HEK293 (cell line): ENCODE results near the gene CXCL3.

Source experiments
- CTCF ChIA-PET: fragments of 350-600 bp; formaldehyde crosslinking; extraction: SDS; loops from one replicate; lab custom pipeline; 2021; ENCODE audit warnings: antibody characterized with exemption; lab: Yijun Ruan, JAX
- POLR2A ChIA-PET: fragments of 300-600 bp; formaldehyde crosslinking; extraction: SDS; loops from one replicate; lab custom pipeline; 2020; ENCODE audit warnings: antibody characterized with exemption, inconsistent platforms; lab: Yijun Ruan, JAX
- H3K27ac ChIP-seq: fragments of 200-500 bp; sonication (Bioruptor generic); 2 replicates; pipeline ENCODE4 v1.5.1; 2014; ENCODE audit warnings: low read depth, low read length, control low read depth, inconsistent platforms; ENCODE audit errors: extremely low read depth
- H3K36me3 ChIP-seq, 2 experiments: fragments of 200-500 bp in 1 of 2; sonication (Bioruptor generic) in 1 of 2; 1 replicate in 1 of 2; 2 replicates in 1 of 2; pipeline ENCODE4 v1.5.1; 2014 to 2017; ENCODE audit warnings: inconsistent platforms in 2 of 2, low read length in 2 of 2; ENCODE audit not compliant: control insufficient read depth in 2 of 2, insufficient read depth in 1 of 2
- H3K4me1 ChIP-seq: fragments of 200-500 bp; sonication (Bioruptor generic); 2 replicates; pipeline ENCODE4 v1.5.1; 2014; ENCODE audit warnings: mild to moderate bottlenecking, low read length, inconsistent platforms; ENCODE audit not compliant: control insufficient read depth, insufficient read depth
- H3K4me3 ChIP-seq: 2 replicates; pipeline ENCODE4 v1.5.1; 2011; ENCODE audit warnings: low read depth, mild to moderate bottlenecking, control low read depth, low read length, moderate library complexity
- H3K9me3 ChIP-seq: fragments of 200-500 bp; sonication (Bioruptor generic); 2 replicates; pipeline ENCODE4 v1.5.1; 2014; ENCODE audit warnings: low read depth, low read length, inconsistent platforms; ENCODE audit not compliant: control insufficient read depth, insufficient read depth
- BCL11A ChIP-seq: fragments of 450-650 bp; formaldehyde crosslinking; IDR thresholded peaks from 2 replicates; pipeline ENCODE4 v1.5.1; 2016; ENCODE audit warnings: low read depth, missing biosample characterization, missing genetic modification characterization
- GLI2 ChIP-seq: fragments of 450-650 bp; formaldehyde crosslinking; IDR thresholded peaks from 2 replicates; pipeline ENCODE4; 2017; ENCODE audit warnings: missing biosample characterization, missing genetic modification characterization, low read depth, borderline replicate concordance
- INSM2 ChIP-seq: fragments of 450-650 bp; formaldehyde crosslinking; IDR thresholded peaks from 2 replicates; pipeline ENCODE4 v1.5.1; 2016; ENCODE audit warnings: missing biosample characterization, missing genetic modification characterization
- KLF17 ChIP-seq: fragments of 450-650 bp; formaldehyde crosslinking; IDR thresholded peaks from 2 replicates; pipeline ENCODE4 v1.5.1; 2016; ENCODE audit warnings: missing biosample characterization, missing genetic modification characterization
- ZBTB1 ChIP-seq: fragments of 450-650 bp; formaldehyde crosslinking; IDR thresholded peaks from 2 replicates; pipeline ENCODE4 v1.5.1; 2016; ENCODE audit warnings: missing biosample characterization, missing genetic modification characterization
- ZFP3 ChIP-seq: fragments of 450-650 bp; formaldehyde crosslinking; IDR thresholded peaks from 2 replicates; pipeline ENCODE4 v1.5.1; 2016; ENCODE audit warnings: low read depth, missing biosample characterization, missing genetic modification characterization
- ZNF114 ChIP-seq: fragments of 450-650 bp; formaldehyde crosslinking; IDR thresholded peaks from 2 replicates; pipeline ENCODE4 v1.5.0; 2017; ENCODE audit warnings: missing biosample characterization, missing genetic modification characterization
- ZNF121 ChIP-seq: fragments of 450-650 bp; formaldehyde crosslinking; IDR thresholded peaks from 2 replicates; pipeline ENCODE4 v1.5.1; 2016; ENCODE audit warnings: missing biosample characterization, missing genetic modification characterization
- ZNF132 ChIP-seq: fragments of 450-650 bp; formaldehyde crosslinking; IDR thresholded peaks from 2 replicates; pipeline ENCODE4 v1.5.1; 2017; ENCODE audit warnings: missing biosample characterization, missing genetic modification characterization, borderline replicate concordance
- ZNF324 ChIP-seq: fragments of 450-650 bp; formaldehyde crosslinking; IDR thresholded peaks from 2 replicates; pipeline ENCODE4 v1.5.1; 2016; ENCODE audit warnings: missing biosample characterization, missing genetic modification characterization
- ZNF530 ChIP-seq: fragments of 450-650 bp; formaldehyde crosslinking; IDR thresholded peaks from 2 replicates; pipeline ENCODE4 v1.5.1; 2016; ENCODE audit warnings: low read depth, missing biosample characterization, missing genetic modification characterization
- ZNF555 ChIP-seq: fragments of 450-650 bp; formaldehyde crosslinking; conservative IDR thresholded peaks from 2 replicates; pipeline ENCODE4 v1.5.1; 2017; ENCODE audit warnings: missing biosample characterization, mild to moderate bottlenecking, missing genetic modification characterization, inconsistent platforms
- ZNF600 ChIP-seq: fragments of 450-650 bp; formaldehyde crosslinking; IDR thresholded peaks from 2 replicates; pipeline ENCODE4 v1.5.1; 2016; ENCODE audit warnings: missing biosample characterization, missing genetic modification characterization
- ZNF639 ChIP-seq: fragments of 450-650 bp; formaldehyde crosslinking; IDR thresholded peaks from 2 replicates; pipeline ENCODE4 v1.5.1; 2016; ENCODE audit warnings: missing biosample characterization, missing genetic modification characterization
- ZNF654 ChIP-seq: fragments of 450-650 bp; formaldehyde crosslinking; IDR thresholded peaks from 2 replicates; pipeline ENCODE4 v1.5.1; 2016; ENCODE audit warnings: low read depth, missing biosample characterization, missing genetic modification characterization
- ZNF843 ChIP-seq: fragments of 450-650 bp; formaldehyde crosslinking; IDR thresholded peaks from 2 replicates; pipeline ENCODE4 v1.5.1; 2016; ENCODE audit warnings: missing biosample characterization, missing genetic modification characterization
- ZSCAN23 ChIP-seq: fragments of 450-650 bp; formaldehyde crosslinking; IDR thresholded peaks from 2 replicates; pipeline ENCODE4 v1.5.1; 2016; ENCODE audit warnings: missing biosample characterization, missing genetic modification characterization
- TF ChIP-seq, protein P1 (sequence below): fragments of 450-650 bp; formaldehyde crosslinking; conservative IDR thresholded peaks from 2 replicates; pipeline ENCODE4 v1.5.1; 2016; ENCODE audit warnings: low read depth, missing biosample characterization, missing genetic modification characterization
- TF ChIP-seq, protein P2 (sequence below): fragments of 450-650 bp; IDR thresholded peaks from 2 replicates; pipeline ENCODE4 v1.5.1; 2018; ENCODE audit warnings: missing biosample characterization, missing genetic modification characterization
- TF ChIP-seq, protein P3 (sequence below): fragments of 450-650 bp; formaldehyde crosslinking; IDR thresholded peaks from 2 replicates; pipeline ENCODE4 v1.5.1; 2016; ENCODE audit warnings: missing biosample characterization, missing genetic modification characterization

Gene CXCL3

GRCh38 chr4:73998040-73999011, 40.2 kb downstream of the CXCL3 start, which contains the start of gene CXCL5:
Gene CXCL5 (minus strand): TSS chr4:73998677. CDS start chr4:73998581, 96 bp downstream.
- TF ChIP-seq ZNF324 (tag by site-specific recombination), result no peak
- POLR2A ChIA-PET, result no interaction called here
- Histone ChIP-seq H3K36me3 (no peaks in the 10 kb centered on the region), H3K4me3 (no peak within 1 kb of the TSS), H3K27ac (no peak within 1 kb of the TSS), H3K9me3 (no peaks in the 10 kb centered on the region), H3K4me1 (no peaks in the 10 kb centered on the region)
- CTCF ChIA-PET, result no interaction called here

- ChIA-PET POLR2A (no interaction called here), CTCF (no interaction called here)
- Histone ChIP-seq H3K4me1 (peaks cover 7% of the 10 kb centered on the region), H3K9me3 (no peaks in the 10 kb centered on the region), H3K27ac (no peak overlapping the region), H3K4me3 (no peak overlapping the region), H3K36me3 (no peaks in the 10 kb centered on the region)
- TF ChIP-seq ZNF555 (no peak), GLI2 (tag by site-specific recombination) (no peak), ZBTB1 (no peak), ZNF843 (tag by site-specific recombination) (no peak), INSM2 (no peak), ZFP3 (no peak), ZNF132 (tag by site-specific recombination) (no peak), ZNF530 (tag by site-specific recombination) (no peak)
- TF ChIP-seq, protein P1, sequence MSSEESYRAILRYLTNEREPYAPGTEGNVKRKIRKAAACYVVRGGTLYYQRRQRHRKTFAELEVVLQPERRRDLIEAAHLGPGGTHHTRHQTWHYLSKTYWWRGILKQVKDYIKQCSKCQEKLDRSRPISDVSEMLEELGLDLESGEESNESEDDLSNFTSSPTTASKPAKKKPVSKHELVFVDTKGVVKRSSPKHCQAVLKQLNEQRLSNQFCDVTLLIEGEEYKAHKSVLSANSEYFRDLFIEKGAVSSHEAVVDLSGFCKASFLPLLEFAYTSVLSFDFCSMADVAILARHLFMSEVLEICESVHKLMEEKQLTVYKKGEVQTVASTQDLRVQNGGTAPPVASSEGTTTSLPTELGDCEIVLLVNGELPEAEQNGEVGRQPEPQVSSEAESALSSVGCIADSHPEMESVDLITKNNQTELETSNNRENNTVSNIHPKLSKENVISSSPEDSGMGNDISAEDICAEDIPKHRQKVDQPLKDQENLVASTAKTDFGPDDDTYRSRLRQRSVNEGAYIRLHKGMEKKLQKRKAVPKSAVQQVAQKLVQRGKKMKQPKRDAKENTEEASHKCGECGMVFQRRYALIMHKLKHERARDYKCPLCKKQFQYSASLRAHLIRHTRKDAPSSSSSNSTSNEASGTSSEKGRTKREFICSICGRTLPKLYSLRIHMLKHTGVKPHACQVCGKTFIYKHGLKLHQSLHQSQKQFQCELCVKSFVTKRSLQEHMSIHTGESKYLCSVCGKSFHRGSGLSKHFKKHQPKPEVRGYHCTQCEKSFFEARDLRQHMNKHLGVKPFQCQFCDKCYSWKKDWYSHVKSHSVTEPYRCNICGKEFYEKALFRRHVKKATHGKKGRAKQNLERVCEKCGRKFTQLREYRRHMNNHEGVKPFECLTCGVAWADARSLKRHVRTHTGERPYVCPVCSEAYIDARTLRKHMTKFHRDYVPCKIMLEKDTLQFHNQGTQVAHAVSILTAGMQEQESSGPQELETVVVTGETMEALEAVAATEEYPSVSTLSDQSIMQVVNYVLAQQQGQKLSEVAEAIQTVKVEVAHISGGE, result no peak
Measured at GRCh38 chr4:73992050-73992449, 46.4 kb downstream of the CXCL3 start.

GRCh38 chr4:73991742-73992000, 46.8 kb downstream of the CXCL3 start:
- Histone ChIP-seq H3K27ac (no peak overlapping the region), H3K9me3 (no peaks in the 10 kb centered on the region), H3K4me1 (peaks cover 7% of the 10 kb centered on the region), H3K4me3 (no peak overlapping the region), H3K36me3 (no peaks in the 10 kb centered on the region)
- POLR2A ChIA-PET, result no interaction called here
- CTCF ChIA-PET, result interaction anchor here (0.6 kb wide), 1 partner anchor 13 kb away, joined by 3 read pairs; no protein-coding TSS in a partner anchor
- TF ChIP-seq ZNF121 (tag by site-specific recombination), result no peak
- TF ChIP-seq, protein P2, sequence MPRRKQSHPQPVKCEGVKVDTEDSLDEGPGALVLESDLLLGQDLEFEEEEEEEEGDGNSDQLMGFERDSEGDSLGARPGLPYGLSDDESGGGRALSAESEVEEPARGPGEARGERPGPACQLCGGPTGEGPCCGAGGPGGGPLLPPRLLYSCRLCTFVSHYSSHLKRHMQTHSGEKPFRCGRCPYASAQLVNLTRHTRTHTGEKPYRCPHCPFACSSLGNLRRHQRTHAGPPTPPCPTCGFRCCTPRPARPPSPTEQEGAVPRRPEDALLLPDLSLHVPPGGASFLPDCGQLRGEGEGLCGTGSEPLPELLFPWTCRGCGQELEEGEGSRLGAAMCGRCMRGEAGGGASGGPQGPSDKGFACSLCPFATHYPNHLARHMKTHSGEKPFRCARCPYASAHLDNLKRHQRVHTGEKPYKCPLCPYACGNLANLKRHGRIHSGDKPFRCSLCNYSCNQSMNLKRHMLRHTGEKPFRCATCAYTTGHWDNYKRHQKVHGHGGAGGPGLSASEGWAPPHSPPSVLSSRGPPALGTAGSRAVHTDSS (tag by site-specific recombination), result no peak
- no peak for TF ChIP-seq ZSCAN23
- TF ChIP-seq BCL11A (tag by site-specific recombination), result no peak
- TF ChIP-seq, protein P3, sequence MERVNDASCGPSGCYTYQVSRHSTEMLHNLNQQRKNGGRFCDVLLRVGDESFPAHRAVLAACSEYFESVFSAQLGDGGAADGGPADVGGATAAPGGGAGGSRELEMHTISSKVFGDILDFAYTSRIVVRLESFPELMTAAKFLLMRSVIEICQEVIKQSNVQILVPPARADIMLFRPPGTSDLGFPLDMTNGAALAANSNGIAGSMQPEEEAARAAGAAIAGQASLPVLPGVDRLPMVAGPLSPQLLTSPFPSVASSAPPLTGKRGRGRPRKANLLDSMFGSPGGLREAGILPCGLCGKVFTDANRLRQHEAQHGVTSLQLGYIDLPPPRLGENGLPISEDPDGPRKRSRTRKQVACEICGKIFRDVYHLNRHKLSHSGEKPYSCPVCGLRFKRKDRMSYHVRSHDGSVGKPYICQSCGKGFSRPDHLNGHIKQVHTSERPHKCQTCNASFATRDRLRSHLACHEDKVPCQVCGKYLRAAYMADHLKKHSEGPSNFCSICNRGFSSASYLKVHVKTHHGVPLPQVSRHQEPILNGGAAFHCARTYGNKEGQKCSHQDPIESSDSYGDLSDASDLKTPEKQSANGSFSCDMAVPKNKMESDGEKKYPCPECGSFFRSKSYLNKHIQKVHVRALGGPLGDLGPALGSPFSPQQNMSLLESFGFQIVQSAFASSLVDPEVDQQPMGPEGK (tag by site-specific recombination), result no peak
- TF ChIP-seq ZNF639, result no peak
- TF ChIP-seq ZNF654 (tag by site-specific recombination), result no peak
- TF ChIP-seq KLF17, result no peak
- no peak for TF ChIP-seq ZNF600
- TF ChIP-seq ZNF114 (tag by site-specific recombination), result no peak
